Fibroblast of mammary gland (primary cell): ENCODE data around the gene AKAP8.

Experiments
- DNase-seq: peaks from one replicate; pipeline ENCODE4 v3.0.0-alpha.2; 2010; ENCODE audit warnings: low read depth
- H3K4me3 ChIP-seq: 2 replicates; pipeline ENCODE4 v1.5.1; 2011; ENCODE audit warnings: low read depth, mild to moderate bottlenecking, low read length, moderate library complexity; ENCODE audit not compliant: control insufficient read depth
- TF ChIP-seq, protein P1 (sequence below): conservative IDR thresholded peaks from 2 replicates; pipeline ENCODE4 v1.5.1; 2011; ENCODE audit warnings: low read depth, low read length, inconsistent platforms; ENCODE audit not compliant: control insufficient read depth, insufficient read depth

AKAP8 gene

DNA sequence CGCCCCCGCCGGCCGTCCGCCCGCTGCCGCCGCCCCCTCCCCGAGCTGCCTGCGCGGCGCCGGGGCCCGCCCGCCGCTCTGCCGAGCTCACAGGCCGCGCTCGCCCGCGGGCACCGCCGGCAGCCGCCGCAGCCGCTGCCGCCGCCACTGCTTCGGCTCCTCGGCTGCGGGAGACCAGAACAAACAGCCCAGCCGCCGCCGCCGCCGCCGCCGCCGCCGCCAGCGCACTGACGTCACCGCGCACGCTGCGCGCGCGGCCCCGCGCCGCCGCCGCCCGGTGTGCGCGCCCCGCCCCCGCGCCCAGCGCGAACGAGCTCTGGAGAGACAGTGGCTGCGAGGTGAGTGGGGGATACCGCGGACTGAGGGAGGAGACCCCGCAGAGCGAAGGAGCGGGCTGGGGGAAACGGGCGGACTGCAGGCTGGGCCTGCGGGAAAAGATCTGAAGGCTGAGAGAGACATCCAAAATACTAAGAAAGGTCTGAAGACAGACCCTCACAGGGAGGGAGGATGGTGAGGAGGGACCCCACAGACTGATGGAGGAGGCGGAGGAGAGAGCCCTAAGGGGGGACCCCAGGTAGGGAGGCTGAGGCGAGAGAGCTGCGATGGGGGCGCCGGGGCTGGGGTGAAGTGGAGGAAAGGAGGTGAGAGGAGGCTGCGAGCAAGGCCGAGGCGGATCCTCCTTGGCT is 47.1 kb downstream of the AKAP8 start, which contains the start of gene BRD4:
Gene BRD4, minus strand, starts transcription at position 229 of the 686 bp plus-strand sequence. CDS start 59,440 bp downstream, outside the sequence.
- H3K4me3 ChIP-seq = peak within 1 kb of the TSS; percentile 90
- DNase-seq = peak; percentile 36
- TF ChIP-seq, protein P1, sequence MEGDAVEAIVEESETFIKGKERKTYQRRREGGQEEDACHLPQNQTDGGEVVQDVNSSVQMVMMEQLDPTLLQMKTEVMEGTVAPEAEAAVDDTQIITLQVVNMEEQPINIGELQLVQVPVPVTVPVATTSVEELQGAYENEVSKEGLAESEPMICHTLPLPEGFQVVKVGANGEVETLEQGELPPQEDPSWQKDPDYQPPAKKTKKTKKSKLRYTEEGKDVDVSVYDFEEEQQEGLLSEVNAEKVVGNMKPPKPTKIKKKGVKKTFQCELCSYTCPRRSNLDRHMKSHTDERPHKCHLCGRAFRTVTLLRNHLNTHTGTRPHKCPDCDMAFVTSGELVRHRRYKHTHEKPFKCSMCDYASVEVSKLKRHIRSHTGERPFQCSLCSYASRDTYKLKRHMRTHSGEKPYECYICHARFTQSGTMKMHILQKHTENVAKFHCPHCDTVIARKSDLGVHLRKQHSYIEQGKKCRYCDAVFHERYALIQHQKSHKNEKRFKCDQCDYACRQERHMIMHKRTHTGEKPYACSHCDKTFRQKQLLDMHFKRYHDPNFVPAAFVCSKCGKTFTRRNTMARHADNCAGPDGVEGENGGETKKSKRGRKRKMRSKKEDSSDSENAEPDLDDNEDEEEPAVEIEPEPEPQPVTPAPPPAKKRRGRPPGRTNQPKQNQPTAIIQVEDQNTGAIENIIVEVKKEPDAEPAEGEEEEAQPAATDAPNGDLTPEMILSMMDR = no peak

DNA sequence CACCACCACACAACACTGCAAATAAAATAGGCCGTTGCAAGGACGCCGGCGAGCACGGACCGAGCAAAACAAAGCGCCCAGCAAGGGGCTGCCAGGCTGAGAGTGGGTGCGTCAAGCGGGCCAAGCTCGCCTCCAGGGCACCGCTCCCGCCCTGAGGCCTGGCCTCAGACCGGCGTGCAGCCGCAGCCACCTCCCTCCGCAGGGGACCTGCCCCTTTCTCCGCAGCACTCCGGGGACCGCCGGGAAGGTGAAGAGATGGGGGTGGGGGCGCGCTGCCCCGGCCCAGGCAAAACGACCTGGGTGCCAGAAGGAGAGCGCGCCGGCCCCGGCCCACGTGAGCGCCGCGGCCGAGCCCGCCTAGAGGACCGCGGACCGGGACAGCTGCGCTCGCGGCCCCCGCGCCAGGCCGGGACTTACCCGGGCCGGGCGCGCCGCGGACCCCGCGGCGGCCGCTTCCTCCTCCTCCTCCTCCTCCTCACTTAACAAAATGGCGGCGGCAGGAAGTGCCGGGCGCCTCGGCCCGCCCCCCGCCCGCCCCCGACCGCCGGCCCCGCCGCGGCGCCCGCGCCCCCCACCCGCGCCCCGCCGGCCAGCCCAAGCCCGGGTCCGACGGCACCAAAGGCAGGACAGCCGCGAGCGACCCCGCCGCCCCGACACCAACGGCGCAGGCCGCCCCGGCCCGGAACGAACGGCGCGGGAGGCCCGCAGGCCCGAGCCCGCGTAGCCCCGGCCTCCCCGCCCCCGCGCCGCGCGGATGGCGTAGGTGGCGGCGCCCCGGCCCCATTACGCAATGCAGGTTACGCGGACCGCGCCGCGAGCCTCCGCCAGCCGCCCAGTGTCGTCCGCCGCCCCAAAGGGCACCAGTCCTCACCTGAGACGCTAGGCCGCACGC is 47.9 kb downstream of the AKAP8 start:
- TF ChIP-seq, protein P1 = no peak
- H3K4me3 ChIP-seq = peak overlapping the region; percentile 90
- DNase-seq = peak; percentile 39

DNA sequence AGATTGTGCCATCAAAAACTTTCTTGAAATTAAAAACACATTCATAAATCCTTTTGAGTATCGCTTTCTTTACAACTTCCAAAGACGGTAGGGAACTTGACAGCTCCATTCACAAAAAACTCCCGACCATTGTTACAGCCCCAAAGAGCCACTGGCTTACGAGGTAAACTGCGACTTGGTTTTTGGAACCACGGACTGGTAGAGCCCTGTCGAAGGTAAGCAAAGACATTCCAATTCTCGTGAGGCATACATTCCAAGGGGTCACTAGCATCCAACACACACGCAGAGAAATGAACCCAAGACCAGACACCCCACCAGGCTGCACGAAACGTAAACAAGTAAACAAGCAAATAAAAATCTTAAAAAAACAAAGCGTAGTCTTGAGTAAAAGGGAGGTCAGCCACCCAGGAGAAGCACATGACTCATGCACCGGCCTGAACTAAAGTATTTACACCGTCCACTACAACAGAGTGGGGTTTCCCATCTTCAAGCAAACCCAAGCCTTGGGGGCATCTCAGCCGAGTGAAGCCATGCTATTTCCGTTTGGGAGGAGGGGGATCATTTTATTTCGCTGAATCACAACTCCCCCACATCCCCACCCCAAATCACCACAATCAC is 48.7 kb downstream of the AKAP8 start:
- DNase-seq = peak; percentile 74
- TF ChIP-seq, protein P1 = no peak
- peak overlapping the region; percentile 90 for H3K4me3 ChIP-seq

DNA sequence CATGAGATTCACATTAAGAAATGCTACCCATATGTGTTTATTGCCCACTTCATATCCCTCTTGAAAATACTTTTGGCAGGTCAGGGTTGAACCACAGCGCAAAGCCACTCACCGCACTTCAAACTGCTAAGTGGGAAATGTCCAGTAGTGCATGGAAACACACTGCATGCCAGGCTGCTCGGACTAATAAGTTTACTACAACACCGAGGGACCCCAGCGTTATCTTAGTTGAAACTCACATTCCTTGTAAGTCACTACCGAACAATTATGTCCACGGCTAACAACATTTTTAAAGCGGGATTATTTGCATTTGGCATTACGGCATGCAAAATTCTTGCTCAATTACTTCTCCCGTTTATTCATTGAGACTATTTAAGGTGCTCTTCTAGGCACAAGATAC is 51.3 kb downstream of the AKAP8 start:
- DNase-seq = peak; percentile 7
- no peak overlapping the region for H3K4me3 ChIP-seq
- TF ChIP-seq, protein P1 = no peak

DNA sequence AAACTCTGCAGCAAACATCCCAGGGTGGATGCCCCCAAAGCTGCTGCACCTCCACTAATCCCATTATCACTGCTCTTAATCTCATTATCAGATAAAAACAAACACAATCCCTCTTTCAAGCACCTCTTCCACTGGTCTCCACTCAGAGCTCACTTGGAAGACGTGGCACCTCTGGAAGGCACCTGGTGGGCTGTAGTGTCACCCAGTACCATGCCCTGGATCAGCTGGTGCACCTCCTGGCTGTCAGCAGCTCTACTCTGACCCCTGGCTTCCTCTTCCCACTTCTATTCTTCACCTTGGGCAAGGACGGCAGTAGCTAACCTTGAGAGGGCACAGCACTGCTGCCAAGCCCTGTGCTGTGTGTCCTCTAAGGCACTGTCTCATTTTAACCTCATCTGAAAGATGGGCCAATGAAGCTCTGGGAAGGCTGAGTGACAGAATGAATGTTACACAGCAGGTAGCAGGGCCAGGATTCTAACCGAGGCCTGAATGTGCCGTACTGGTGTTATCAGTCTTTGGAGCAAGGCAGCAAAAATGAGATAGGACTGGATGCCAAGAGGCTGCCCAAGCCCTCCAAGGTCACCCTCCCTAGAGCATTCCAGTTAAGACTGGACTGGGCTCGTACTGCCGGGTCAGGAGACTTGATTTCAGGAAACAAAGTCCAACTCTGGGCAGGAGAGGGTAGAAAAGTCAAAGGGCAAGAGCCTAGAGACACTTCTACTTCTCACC is 54.6 kb downstream of the AKAP8 start:
- no peak overlapping the region for H3K4me3 ChIP-seq
- DNase-seq = no peak
- TF ChIP-seq, protein P1 = no peak

DNA sequence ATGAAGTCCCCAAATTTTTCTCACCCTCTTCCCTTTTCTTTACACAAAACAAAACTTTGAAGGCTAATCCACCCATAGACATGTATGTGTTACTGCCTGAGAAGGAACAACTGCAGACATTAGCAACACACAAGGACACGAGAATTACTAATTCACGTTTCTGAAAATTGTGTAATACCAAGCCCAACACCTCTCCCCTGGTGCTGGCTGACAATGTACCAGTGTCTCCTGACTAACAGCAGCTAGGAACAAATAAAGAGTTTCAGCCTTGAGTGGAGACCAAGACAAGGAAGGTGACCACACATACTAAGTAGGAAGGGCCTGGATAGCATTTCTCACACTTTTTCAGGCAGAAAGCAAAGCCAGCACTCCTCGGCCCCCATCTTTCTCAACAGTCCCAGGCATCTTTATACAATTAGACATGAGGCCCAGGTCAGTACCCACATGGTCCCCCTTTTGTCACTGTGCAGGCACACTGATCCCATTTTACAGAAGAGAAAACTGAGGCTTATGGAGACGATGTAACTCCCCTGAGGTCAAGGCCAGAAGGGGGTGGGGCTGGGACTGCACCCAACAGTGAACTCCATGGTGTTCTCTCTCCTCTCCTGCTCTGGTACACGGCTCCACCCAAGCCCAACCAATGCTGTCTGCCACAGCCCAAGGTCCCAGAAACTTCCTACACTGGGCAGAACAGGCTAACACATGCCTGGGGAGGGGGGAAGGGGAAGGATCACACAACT is 55.9 kb downstream of the AKAP8 start:
- DNase-seq = peak; percentile 80
- TF ChIP-seq, protein P1 = no peak
- H3K4me3 ChIP-seq = no peak overlapping the region
